H1 (cell line): Measurements from ENCODE around the gene VIT. TPM values are rescaled to one million over a fixed set of nuclear protein-coding genes. Genes with fewer than 3 reads are reported as not detected.

Experiments
- EP300 ChIP-seq, 2 experiments: IDR thresholded peaks; 1 replicate in 1 of 2; 2 replicates in 1 of 2; pipeline ENCODE4 v1.6.1; 2011 to 2012; ENCODE audit warnings: low read depth in 2 of 2, low read length in 2 of 2, mild to moderate bottlenecking in 2 of 2, borderline replicate concordance in 1 of 2, inconsistent platforms in 1 of 2, moderate library complexity in 1 of 2
- EZH2 ChIP-seq: fragments of 200-600 bp; sonication (generic); IDR thresholded peaks from 2 replicates; pipeline ENCODE4 v1.7.1; 2012; ENCODE audit warnings: low read depth, mild to moderate bottlenecking, moderate library complexity, low read length, inconsistent platforms; ENCODE audit not compliant: severe bottlenecking
- FOSL1 ChIP-seq: IDR thresholded peaks from 2 replicates; pipeline ENCODE4 v1.6.1; 2011; ENCODE audit warnings: mild to moderate bottlenecking, low read depth, low read length, moderate library complexity; ENCODE audit not compliant: insufficient read depth
- GABPA ChIP-seq: IDR thresholded peaks from 2 replicates; pipeline ENCODE4 v1.6.1; 2011; ENCODE audit warnings: mild to moderate bottlenecking, low read length, moderate library complexity, borderline replicate concordance; ENCODE audit not compliant: insufficient read depth
- GTF2F1 ChIP-seq: IDR thresholded peaks from 2 replicates; pipeline ENCODE4 v1.6.1; 2012; ENCODE audit warnings: low read depth, low read length, improper control_type of control experiment, borderline replicate concordance
- HDAC2 ChIP-seq, 2 experiments: fragments of 300-600 bp in 1 of 2; sonication (generic) in 1 of 2; IDR thresholded peaks; 2 replicates each; pipeline ENCODE4 v1.6.1; 2011 to 2012; ENCODE audit warnings: low read depth in 2 of 2, low read length in 2 of 2, mild to moderate bottlenecking in 2 of 2, moderate library complexity in 2 of 2, borderline replicate concordance in 1 of 2, inconsistent platforms in 1 of 2
- NANOG ChIP-seq: IDR thresholded peaks from 2 replicates; pipeline ENCODE4 v1.6.1; 2011; ENCODE audit warnings: low read length, low read depth, mild to moderate bottlenecking, inconsistent platforms; ENCODE audit not compliant: insufficient read depth, poor library complexity, severe bottlenecking
- POLR2A ChIP-seq, 2 experiments: IDR thresholded peaks; 1 replicate in 1 of 2; 2 replicates in 1 of 2; pipeline ENCODE4 v1.6.1; 2011; ENCODE audit warnings: low read depth in 2 of 2, low read length in 2 of 2, mild to moderate bottlenecking in 2 of 2; ENCODE audit errors: control extremely low read depth in 1 of 2
- TCF12 ChIP-seq: IDR thresholded peaks from 2 replicates; pipeline ENCODE4 v1.6.1; 2011; ENCODE audit warnings: low read depth, mild to moderate bottlenecking, low read length
- polyA plus RNA-seq, 7 experiments: library from polyadenylated mRNA; depleted of rRNA in 3 of 7; stranded (reverse) in 5 of 7; unstranded in 2 of 7; fragments of >200 nt in 5 of 7; fragments of 200-250 nt in 2 of 7; gene quantifications; 1 replicate in 5 of 7; 2 replicates in 1 of 7; 4 replicates in 1 of 7; pipeline versions ENCODE4 v1.2.1 to v1.2.3, GENCODE V29; 2011 to 2013; ENCODE audit warnings: missing spikeins in 2 of 7, mixed read lengths in 2 of 7
- total RNA-seq: library from RNA; stranded (reverse); fragmentation: NEBNext Ultra II Directional; extraction: Animal tissue kit (Norgen Biotek cat#: 25700); gene quantifications from 2 replicates; pipeline ENCODE4 v1.2.1, GENCODE V29; 2021
- TF ChIP-seq, protein P1 (sequence below): fragments of 300-600 bp; sonication (generic); IDR thresholded peaks from 2 replicates; pipeline ENCODE4 v1.7.1; 2012; ENCODE audit warnings: low read length, moderate library complexity, mild to moderate bottlenecking, inconsistent platforms; ENCODE audit not compliant: insufficient replicate concordance

The VIT gene
- total and polyA plus RNA-seq, 2 of the 8 experiments (the other 6 are each of a cell fraction or from before 2014, with no cell fraction given), result 0.03 TPM; not detected in 1

DNA sequence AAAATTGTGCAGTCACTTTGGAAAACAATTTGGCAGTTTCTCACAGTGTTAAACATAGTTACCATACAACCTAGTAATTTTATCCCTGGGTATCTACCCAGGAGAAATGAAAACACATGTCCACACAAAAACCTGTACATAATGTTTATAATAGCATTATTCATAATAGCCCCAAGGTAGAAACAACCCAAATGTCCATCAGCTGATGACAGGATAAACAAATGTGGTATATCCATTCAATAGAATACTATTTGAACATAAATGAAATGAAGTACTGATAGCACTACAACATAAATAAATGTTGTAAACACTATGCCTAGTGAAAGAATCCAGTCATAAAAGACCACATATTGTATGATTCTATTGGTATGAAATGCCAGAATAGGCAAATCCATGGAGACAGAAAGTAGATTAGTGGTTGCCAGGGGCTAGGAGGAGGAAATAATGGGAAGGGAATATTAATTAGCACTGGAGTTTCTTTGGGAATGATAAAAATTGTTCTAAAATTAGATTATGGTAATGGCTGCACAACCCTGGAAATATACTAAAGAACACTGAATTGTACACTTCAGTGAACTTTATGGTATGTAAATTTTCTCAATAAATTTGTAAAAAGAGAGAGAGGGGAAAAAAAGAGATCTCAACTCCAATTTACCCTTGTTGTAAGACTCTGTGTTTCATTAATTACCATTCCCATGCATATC is 20.8 kb upstream of the VIT start (continued):
- TF ChIP-seq, protein P1, sequence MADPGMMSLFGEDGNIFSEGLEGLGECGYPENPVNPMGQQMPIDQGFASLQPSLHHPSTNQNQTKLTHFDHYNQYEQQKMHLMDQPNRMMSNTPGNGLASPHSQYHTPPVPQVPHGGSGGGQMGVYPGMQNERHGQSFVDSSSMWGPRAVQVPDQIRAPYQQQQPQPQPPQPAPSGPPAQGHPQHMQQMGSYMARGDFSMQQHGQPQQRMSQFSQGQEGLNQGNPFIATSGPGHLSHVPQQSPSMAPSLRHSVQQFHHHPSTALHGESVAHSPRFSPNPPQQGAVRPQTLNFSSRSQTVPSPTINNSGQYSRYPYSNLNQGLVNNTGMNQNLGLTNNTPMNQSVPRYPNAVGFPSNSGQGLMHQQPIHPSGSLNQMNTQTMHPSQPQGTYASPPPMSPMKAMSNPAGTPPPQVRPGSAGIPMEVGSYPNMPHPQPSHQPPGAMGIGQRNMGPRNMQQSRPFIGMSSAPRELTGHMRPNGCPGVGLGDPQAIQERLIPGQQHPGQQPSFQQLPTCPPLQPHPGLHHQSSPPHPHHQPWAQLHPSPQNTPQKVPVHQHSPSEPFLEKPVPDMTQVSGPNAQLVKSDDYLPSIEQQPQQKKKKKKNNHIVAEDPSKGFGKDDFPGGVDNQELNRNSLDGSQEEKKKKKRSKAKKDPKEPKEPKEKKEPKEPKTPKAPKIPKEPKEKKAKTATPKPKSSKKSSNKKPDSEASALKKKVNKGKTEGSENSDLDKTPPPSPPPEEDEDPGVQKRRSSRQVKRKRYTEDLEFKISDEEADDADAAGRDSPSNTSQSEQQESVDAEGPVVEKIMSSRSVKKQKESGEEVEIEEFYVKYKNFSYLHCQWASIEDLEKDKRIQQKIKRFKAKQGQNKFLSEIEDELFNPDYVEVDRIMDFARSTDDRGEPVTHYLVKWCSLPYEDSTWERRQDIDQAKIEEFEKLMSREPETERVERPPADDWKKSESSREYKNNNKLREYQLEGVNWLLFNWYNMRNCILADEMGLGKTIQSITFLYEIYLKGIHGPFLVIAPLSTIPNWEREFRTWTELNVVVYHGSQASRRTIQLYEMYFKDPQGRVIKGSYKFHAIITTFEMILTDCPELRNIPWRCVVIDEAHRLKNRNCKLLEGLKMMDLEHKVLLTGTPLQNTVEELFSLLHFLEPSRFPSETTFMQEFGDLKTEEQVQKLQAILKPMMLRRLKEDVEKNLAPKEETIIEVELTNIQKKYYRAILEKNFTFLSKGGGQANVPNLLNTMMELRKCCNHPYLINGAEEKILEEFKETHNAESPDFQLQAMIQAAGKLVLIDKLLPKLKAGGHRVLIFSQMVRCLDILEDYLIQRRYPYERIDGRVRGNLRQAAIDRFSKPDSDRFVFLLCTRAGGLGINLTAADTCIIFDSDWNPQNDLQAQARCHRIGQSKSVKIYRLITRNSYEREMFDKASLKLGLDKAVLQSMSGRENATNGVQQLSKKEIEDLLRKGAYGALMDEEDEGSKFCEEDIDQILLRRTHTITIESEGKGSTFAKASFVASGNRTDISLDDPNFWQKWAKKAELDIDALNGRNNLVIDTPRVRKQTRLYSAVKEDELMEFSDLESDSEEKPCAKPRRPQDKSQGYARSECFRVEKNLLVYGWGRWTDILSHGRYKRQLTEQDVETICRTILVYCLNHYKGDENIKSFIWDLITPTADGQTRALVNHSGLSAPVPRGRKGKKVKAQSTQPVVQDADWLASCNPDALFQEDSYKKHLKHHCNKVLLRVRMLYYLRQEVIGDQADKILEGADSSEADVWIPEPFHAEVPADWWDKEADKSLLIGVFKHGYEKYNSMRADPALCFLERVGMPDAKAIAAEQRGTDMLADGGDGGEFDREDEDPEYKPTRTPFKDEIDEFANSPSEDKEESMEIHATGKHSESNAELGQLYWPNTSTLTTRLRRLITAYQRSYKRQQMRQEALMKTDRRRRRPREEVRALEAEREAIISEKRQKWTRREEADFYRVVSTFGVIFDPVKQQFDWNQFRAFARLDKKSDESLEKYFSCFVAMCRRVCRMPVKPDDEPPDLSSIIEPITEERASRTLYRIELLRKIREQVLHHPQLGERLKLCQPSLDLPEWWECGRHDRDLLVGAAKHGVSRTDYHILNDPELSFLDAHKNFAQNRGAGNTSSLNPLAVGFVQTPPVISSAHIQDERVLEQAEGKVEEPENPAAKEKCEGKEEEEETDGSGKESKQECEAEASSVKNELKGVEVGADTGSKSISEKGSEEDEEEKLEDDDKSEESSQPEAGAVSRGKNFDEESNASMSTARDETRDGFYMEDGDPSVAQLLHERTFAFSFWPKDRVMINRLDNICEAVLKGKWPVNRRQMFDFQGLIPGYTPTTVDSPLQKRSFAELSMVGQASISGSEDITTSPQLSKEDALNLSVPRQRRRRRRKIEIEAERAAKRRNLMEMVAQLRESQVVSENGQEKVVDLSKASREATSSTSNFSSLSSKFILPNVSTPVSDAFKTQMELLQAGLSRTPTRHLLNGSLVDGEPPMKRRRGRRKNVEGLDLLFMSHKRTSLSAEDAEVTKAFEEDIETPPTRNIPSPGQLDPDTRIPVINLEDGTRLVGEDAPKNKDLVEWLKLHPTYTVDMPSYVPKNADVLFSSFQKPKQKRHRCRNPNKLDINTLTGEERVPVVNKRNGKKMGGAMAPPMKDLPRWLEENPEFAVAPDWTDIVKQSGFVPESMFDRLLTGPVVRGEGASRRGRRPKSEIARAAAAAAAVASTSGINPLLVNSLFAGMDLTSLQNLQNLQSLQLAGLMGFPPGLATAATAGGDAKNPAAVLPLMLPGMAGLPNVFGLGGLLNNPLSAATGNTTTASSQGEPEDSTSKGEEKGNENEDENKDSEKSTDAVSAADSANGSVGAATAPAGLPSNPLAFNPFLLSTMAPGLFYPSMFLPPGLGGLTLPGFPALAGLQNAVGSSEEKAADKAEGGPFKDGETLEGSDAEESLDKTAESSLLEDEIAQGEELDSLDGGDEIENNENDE, result no peak
- TF ChIP-seq EZH2, result no peak
- TF ChIP-seq EP300 (IDR thresholded peaks at IDR 0.05; ENCODE audit: borderline replicate concordance in 1 of 2, low read depth in 2 of 2, low read length in 2 of 2), result no peak
- TF ChIP-seq NANOG, result no peak
- no peak for TF ChIP-seq GTF2F1
- no peak for TF ChIP-seq FOSL1
- no peak for TF ChIP-seq GABPA
- TF ChIP-seq HDAC2 (IDR thresholded peaks at IDR 0.05; ENCODE audit: borderline replicate concordance in 1 of 2, low read depth in 2 of 2, low read length in 2 of 2), result no peak
- TF ChIP-seq TCF12, result no peak
- TF ChIP-seq POLR2A (IDR thresholded peaks at IDR 0.05; ENCODE audit: control extremely low read depth in 1 of 2, low read depth in 2 of 2, low read length in 2 of 2), result no peak
